Smooth muscle cell (in vitro differentiated cells): ENCODE data around the gene L1CAM. TPM values are rescaled to one million over a fixed set of nuclear protein-coding genes. Genes with fewer than 3 reads are reported as not detected.

ENCODE experiments used
- DNase-seq: peaks from one replicate; lab custom pipeline; 2025; ENCODE audit not compliant: unreplicated experiment; lab: John Stamatoyannopoulos, UW
- H2AFZ ChIP-seq: fragments of 200-600 bp; sonication (generic); 2 replicates; pipeline ENCODE4 v1.6.0; 2016; ENCODE audit warnings: antibody characterized with exemption, low read depth, mild to moderate bottlenecking
- H3F3A ChIP-seq: fragments of 200-600 bp; sonication (generic); 2 replicates; pipeline ENCODE4 v1.6.0; 2017; ENCODE audit warnings: antibody characterized with exemption, low read depth
- H3K27ac ChIP-seq: fragments of 200-600 bp; sonication (generic); 2 replicates; pipeline ENCODE4 v1.5.1; 2016; ENCODE audit warnings: low read depth, mild to moderate bottlenecking
- H3K27me3 ChIP-seq: fragments of 200-600 bp; sonication (generic); 2 replicates; pipeline ENCODE4 v1.6.1; 2016; ENCODE audit warnings: low read depth, mild to moderate bottlenecking
- H3K36me3 ChIP-seq: fragments of 200-600 bp; sonication (generic); 2 replicates; pipeline ENCODE4 v1.5.1; 2016; ENCODE audit warnings: low read depth
- H3K4me1 ChIP-seq: fragments of 200-600 bp; sonication (generic); 2 replicates; pipeline ENCODE4 v1.5.1; 2016; ENCODE audit warnings: low read depth
- H3K4me2 ChIP-seq: fragments of 200-600 bp; sonication (generic); 2 replicates; pipeline ENCODE4 v1.6.0; 2016; ENCODE audit warnings: mild to moderate bottlenecking
- H3K4me3 ChIP-seq: fragments of 200-600 bp; sonication (generic); 2 replicates; pipeline ENCODE4 v1.5.1; 2016; ENCODE audit warnings: mild to moderate bottlenecking
- H3K79me2 ChIP-seq: fragments of 200-600 bp; sonication (generic); 2 replicates; pipeline ENCODE4 v1.6.0; 2016; ENCODE audit warnings: low read depth, mild to moderate bottlenecking
- H3K9ac ChIP-seq: fragments of 200-600 bp; sonication (generic); 2 replicates; pipeline ENCODE4 v1.6.0; 2016; ENCODE audit warnings: low read depth
- H3K9me3 ChIP-seq: fragments of 200-600 bp; sonication (generic); replicated peaks from 2 replicates; pipeline ENCODE4 v1.5.1; 2016; ENCODE audit warnings: low read depth
- H4K20me1 ChIP-seq: fragments of 200-600 bp; sonication (generic); 2 replicates; pipeline ENCODE4 v1.6.0; 2016; ENCODE audit warnings: low read depth
- CTCF ChIP-seq: fragments of 200-600 bp; sonication (generic); IDR thresholded peaks from 2 replicates; pipeline ENCODE4 v1.5.1; 2017; ENCODE audit warnings: borderline replicate concordance, mild to moderate bottlenecking, antibody characterized with exemption; ENCODE audit not compliant: insufficient read depth, poor library complexity, severe bottlenecking
- WGBS: methylation state at CpG from one replicate; pipeline ENCODE4 v1.1.7; 2016; ENCODE audit warnings: low lambda C conversion rate; 5-methylcytosine and 5-hydroxymethylcytosine counted together
- polyA plus RNA-seq: library from polyadenylated mRNA; unstranded; fragments of >200 nt; fragmentation: Nextera tagmentation; extraction: Ambion mirVana; gene quantifications from 2 replicates; pipeline ENCODE4 v1.2.1, GENCODE V29; 2016
- total RNA-seq: library from RNA; depleted of rRNA; stranded (reverse); fragments of >200 nt; gene quantifications from 2 replicates; pipeline ENCODE4 v1.2.3, GENCODE V29; 2014

The L1CAM gene
- total and polyA plus RNA-seq, 2 experiments from 2014 or later, result 27.2 to 68.7 TPM

- no peak overlapping the region for H3K4me2 ChIP-seq
- TF ChIP-seq CTCF, result no peak
- no peak overlapping the region for H2AFZ ChIP-seq
- H4K20me1 ChIP-seq, result peaks cover 5% of the 10 kb centered on the region
- H3K36me3 ChIP-seq, result no peaks in the 10 kb centered on the region
- no peaks in the 10 kb centered on the region for H3K79me2 ChIP-seq
- no peak overlapping the region for H3K9ac ChIP-seq
- peaks cover 15% of the 10 kb centered on the region for H3K4me1 ChIP-seq
- H3K27ac ChIP-seq, result no peak overlapping the region
- H3F3A ChIP-seq, result no peaks in the 10 kb centered on the region
- no peak overlapping the region for H3K4me3 ChIP-seq
- WGBS, result 75% methylated on average over 13 of the region's 13 CpGs
- no peak for DNase-seq
- no peaks in the 10 kb centered on the region for H3K9me3 ChIP-seq
- no peaks in the 10 kb centered on the region for H3K27me3 ChIP-seq
Observed at GRCh38 chrX:153884136-153884535, 1.8 kb downstream of the L1CAM start.

GRCh38 chrX:153883163-153883843, 2.7 kb downstream of the L1CAM start:
- no peak overlapping the region for H3K9ac ChIP-seq
- H3K79me2 ChIP-seq, result no peaks in the 10 kb centered on the region
- no peaks in the 10 kb centered on the region for H3K27me3 ChIP-seq
- peaks cover 15% of the 10 kb centered on the region for H3K4me1 ChIP-seq
- 71% methylated on average over 10 of the region's 13 CpGs for WGBS
- no peak overlapping the region for H3K27ac ChIP-seq
- H3K4me2 ChIP-seq, result peak overlapping the region; percentile 48
- no peak overlapping the region for H3K4me3 ChIP-seq
- H3F3A ChIP-seq, result no peaks in the 10 kb centered on the region
- DNase-seq, result no peak
- H2AFZ ChIP-seq, result no peak overlapping the region
- H4K20me1 ChIP-seq, result peaks cover 12% of the 10 kb centered on the region
- TF ChIP-seq CTCF, result no peak
- H3K9me3 ChIP-seq, result no peaks in the 10 kb centered on the region
- no peaks in the 10 kb centered on the region for H3K36me3 ChIP-seq

- WGBS, result 62% methylated on average over 7 of the region's 7 CpGs
Observed at GRCh38 chrX:153882557-153882956, 3.4 kb downstream of the L1CAM start.

More at GRCh38 chrX:153882557-153882956, 3.4 kb downstream of the L1CAM start:
- Histone ChIP-seq H3K4me2 (peak overlapping the region; percentile 48), H3K79me2 (no peaks in the 10 kb centered on the region), H3K27ac (no peak overlapping the region), H4K20me1 (peaks cover 19% of the 10 kb centered on the region), H2AFZ (no peak overlapping the region), H3K4me3 (no peak overlapping the region), H3K9ac (no peak overlapping the region), H3K27me3 (no peaks in the 10 kb centered on the region), H3K4me1 (peaks cover 15% of the 10 kb centered on the region), H3F3A (no peaks in the 10 kb centered on the region), H3K9me3 (no peaks in the 10 kb centered on the region), H3K36me3 (no peaks in the 10 kb centered on the region)
- no peak for TF ChIP-seq CTCF
- DNase-seq, result no peak
